ENCODE data around the gene MSANTD2.

Gene MSANTD2

GRCh38 chr11:124761301-124762104 is 38.7 kb downstream of the MSANTD2 start:
- peak overlapping the region; percentile 81; the same call in 1 of the 2 replicates for H3K27ac ChIP-seq
- TF ChIP-seq CTCF (conservative IDR thresholded peaks at IDR 0.05), result no peak

- no peak for TF ChIP-seq CTCF (conservative IDR thresholded peaks at IDR 0.05)
- H3K27ac ChIP-seq, result no peak overlapping the region
These were observed 39.4 kb downstream of the MSANTD2 start for GRCh38 chr11:124760806-124761205.

- no peak overlapping the region for H3K27ac ChIP-seq
- no peak for TF ChIP-seq CTCF (conservative IDR thresholded peaks at IDR 0.05)
These were observed 40.0 kb downstream of the MSANTD2 start for GRCh38 chr11:124760205-124760652.

- H3K27ac ChIP-seq, result peak overlapping the region; percentile 53
- TF ChIP-seq CTCF (conservative IDR thresholded peaks at IDR 0.05), result no peak
These were observed 40.7 kb downstream of the MSANTD2 start for GRCh38 chr11:124759266-124760204.

GRCh38 chr11:124758355-124759265 is 41.6 kb downstream of the MSANTD2 start:
- H3K27ac ChIP-seq, result peak overlapping the region; percentile 53
- peak; percentile 93 for TF ChIP-seq CTCF (conservative IDR thresholded peaks at IDR 0.05)

- H3K27ac ChIP-seq, result no peak overlapping the region
- TF ChIP-seq CTCF (conservative IDR thresholded peaks at IDR 0.05), result no peak
These were observed 42.9 kb downstream of the MSANTD2 start for GRCh38 chr11:124757320-124757719.

Measured in VCaP (cell line).